Uterus (tissue), 2 donors: ENCODE results near the gene ZDHHC9.

Experiments used
- POLR2A ChIP-seq, 2 donors: fragments of 450-650 bp; IDR thresholded peaks; one replicate each; pipeline ENCODE4 v1.6.1; 2016; ENCODE audit warnings: antibody characterized with exemption in 2 of 2, mild to moderate bottlenecking in 1 of 2, moderate library complexity in 1 of 2
- TF ChIP-seq, protein P1 (sequence below), 4 experiments: fragments of 200-600 bp in 2 of 4; fragments of 450-650 bp in 2 of 4; sonication (generic) in 2 of 4; IDR thresholded peaks; one replicate each; pipeline ENCODE4 v1.5.1; 2016 to 2019; ENCODE audit warnings: antibody characterized with exemption in 4 of 4, mild to moderate bottlenecking in 2 of 4, moderate library complexity in 1 of 4

DNA sequence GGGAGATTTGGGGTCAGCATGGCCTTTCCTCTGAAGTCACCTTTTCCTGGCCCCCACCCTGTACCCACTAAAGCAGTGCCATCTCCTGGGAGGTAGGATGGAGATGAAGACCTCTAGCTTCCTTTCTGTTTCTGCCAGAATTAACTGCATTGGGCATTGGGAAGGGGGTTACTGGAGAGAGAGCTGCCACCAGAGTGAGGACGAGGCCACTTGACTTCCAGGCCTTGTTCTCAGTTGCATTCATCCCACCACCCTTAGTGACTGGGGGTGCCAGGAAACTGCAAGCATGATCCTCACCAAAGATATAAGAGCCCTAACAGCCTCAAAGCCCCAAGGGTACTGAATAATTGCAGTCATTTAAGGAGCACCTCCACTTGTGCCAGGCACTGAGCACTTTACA is 48.1 kb downstream of the ZDHHC9 start:
- TF ChIP-seq, protein P1, sequence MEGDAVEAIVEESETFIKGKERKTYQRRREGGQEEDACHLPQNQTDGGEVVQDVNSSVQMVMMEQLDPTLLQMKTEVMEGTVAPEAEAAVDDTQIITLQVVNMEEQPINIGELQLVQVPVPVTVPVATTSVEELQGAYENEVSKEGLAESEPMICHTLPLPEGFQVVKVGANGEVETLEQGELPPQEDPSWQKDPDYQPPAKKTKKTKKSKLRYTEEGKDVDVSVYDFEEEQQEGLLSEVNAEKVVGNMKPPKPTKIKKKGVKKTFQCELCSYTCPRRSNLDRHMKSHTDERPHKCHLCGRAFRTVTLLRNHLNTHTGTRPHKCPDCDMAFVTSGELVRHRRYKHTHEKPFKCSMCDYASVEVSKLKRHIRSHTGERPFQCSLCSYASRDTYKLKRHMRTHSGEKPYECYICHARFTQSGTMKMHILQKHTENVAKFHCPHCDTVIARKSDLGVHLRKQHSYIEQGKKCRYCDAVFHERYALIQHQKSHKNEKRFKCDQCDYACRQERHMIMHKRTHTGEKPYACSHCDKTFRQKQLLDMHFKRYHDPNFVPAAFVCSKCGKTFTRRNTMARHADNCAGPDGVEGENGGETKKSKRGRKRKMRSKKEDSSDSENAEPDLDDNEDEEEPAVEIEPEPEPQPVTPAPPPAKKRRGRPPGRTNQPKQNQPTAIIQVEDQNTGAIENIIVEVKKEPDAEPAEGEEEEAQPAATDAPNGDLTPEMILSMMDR (IDR thresholded peaks at IDR 0.05), result no peak
- no peak for TF ChIP-seq POLR2A (IDR thresholded peaks at IDR 0.05)
